Panc1 (cell line): ENCODE measurements around the gene MPND. TPM values are rescaled to one million over a fixed set of nuclear protein-coding genes. Genes with fewer than 3 reads are reported as not detected.

Experiments used
- ATAC-seq: fragments of 200-7000 bp; cut with Tn5 transposase; 2 replicates; pipeline ENCODE4 v1.9.1; 2020; ENCODE audit warnings: mild to moderate bottlenecking, moderate library complexity
- BruUV-seq: library from RNA; stranded (reverse); fragments of 400-500 nt; replicated peaks from 2 replicates; lab custom pipeline; 2021; lab: Mats Ljungman, UMichigan
- CTCF ChIA-PET: fragments of 300-600 bp; sonication (Branson Sonifier 250); formaldehyde crosslinking; loops from one replicate; lab custom pipeline; 2022; ENCODE audit warnings: antibody characterized with exemption; lab: Charles Lee
- POLR2A ChIA-PET: fragments of 300-600 bp; sonication (Branson Sonifier 250); formaldehyde crosslinking; loops from one replicate; lab custom pipeline; 2022; ENCODE audit warnings: antibody characterized with exemption; lab: Charles Lee
- DNase-seq: peaks from one replicate; pipeline ENCODE4 v3.0.0-alpha.2; 2010; ENCODE audit warnings: low read depth, low spot score
- H3K27ac ChIP-seq: 2 replicates; pipeline ENCODE4 v1.5.1; 2011; ENCODE audit warnings: mild to moderate bottlenecking, low read length, inconsistent platforms
- H3K27me3 ChIP-seq: fragments of 200-500 bp; sonication (Bioruptor generic); 2 replicates; pipeline ENCODE4 v1.6.0; 2014; ENCODE audit warnings: low read length, inconsistent platforms; ENCODE audit not compliant: control insufficient read depth, insufficient read depth
- H3K36me3 ChIP-seq: fragments of 200-500 bp; sonication (Bioruptor generic); 2 replicates; pipeline ENCODE4 v1.5.1; 2014; ENCODE audit warnings: inconsistent platforms, mild to moderate bottlenecking, low read length, moderate library complexity; ENCODE audit not compliant: control insufficient read depth, insufficient read depth
- H3K4me1 ChIP-seq: 2 replicates; pipeline ENCODE4 v1.5.1; 2011; ENCODE audit warnings: inconsistent platforms, mild to moderate bottlenecking, low read length, moderate library complexity; ENCODE audit not compliant: control insufficient read depth, insufficient read depth
- H3K4me3 ChIP-seq, 2 experiments: 2 replicates each; pipeline ENCODE4 v1.5.1; 2011 to 2012; ENCODE audit warnings: low read depth in 2 of 2, low read length in 2 of 2, mild to moderate bottlenecking in 2 of 2, inconsistent platforms in 1 of 2, moderate library complexity in 1 of 2
- H3K9me3 ChIP-seq: fragments of 200-500 bp; sonication (Bioruptor generic); 2 replicates; pipeline ENCODE4 v1.5.1; 2014; ENCODE audit warnings: low read depth, mild to moderate bottlenecking, inconsistent platforms, low read length, moderate library complexity; ENCODE audit not compliant: control insufficient read depth, insufficient read depth
- POLR2AphosphoS5 ChIP-seq: IDR thresholded peaks from 2 replicates; pipeline ENCODE4 v1.6.1; 2012; ENCODE audit warnings: mild to moderate bottlenecking, low read depth, low read length, moderate library complexity
- SIN3A ChIP-seq: IDR thresholded peaks from 2 replicates; pipeline ENCODE4 v1.6.1; 2012; ENCODE audit warnings: low read depth, mild to moderate bottlenecking, low read length, moderate library complexity, borderline replicate concordance; ENCODE audit not compliant: insufficient read depth
- TCF7L2 ChIP-seq: IDR thresholded peaks from 2 replicates; pipeline ENCODE4 v1.6.1; 2011; ENCODE audit warnings: mild to moderate bottlenecking, low read depth, low read length, inconsistent platforms
- in situ Hi-C: cut with HindIII; loops from 2 replicates; pipeline ENCODE4 v1.10.0; 2016; ENCODE audit warnings: low sequenced_read_pairs, low pct_unique_long_range_greater_than_20kb
- intact Hi-C: fragments of 100-400 bp; cut with micrococcal nuclease; formaldehyde crosslinking; loops from one replicate; pipeline ENCODE4 v1.10.0; 2022; ENCODE audit not compliant: unreplicated experiment
- total RNA-seq: library from RNA; stranded (reverse); gene quantifications from one replicate; pipeline ENCODE4 v1.2.1, GENCODE V29; 2021; ENCODE audit not compliant: unreplicated experiment
- TF ChIP-seq, protein P1 (sequence below): fragments of 450-650 bp; IDR thresholded peaks from 2 replicates; pipeline ENCODE4 v1.5.1; 2017; ENCODE audit warnings: mild to moderate bottlenecking
- TF ChIP-seq, protein P2 (sequence below), 2 experiments: IDR thresholded peaks; 2 replicates each; pipeline ENCODE4 v1.6.1; 2011 to 2012; ENCODE audit warnings: low read depth in 2 of 2, control low read depth in 1 of 2, low read length in 1 of 2, mild to moderate bottlenecking in 1 of 2, moderate library complexity in 1 of 2; ENCODE audit not compliant: insufficient read depth in 1 of 2

Gene MPND
- total RNA-seq, 1 experiment from 2014 or later: 22.9 TPM

DNA sequence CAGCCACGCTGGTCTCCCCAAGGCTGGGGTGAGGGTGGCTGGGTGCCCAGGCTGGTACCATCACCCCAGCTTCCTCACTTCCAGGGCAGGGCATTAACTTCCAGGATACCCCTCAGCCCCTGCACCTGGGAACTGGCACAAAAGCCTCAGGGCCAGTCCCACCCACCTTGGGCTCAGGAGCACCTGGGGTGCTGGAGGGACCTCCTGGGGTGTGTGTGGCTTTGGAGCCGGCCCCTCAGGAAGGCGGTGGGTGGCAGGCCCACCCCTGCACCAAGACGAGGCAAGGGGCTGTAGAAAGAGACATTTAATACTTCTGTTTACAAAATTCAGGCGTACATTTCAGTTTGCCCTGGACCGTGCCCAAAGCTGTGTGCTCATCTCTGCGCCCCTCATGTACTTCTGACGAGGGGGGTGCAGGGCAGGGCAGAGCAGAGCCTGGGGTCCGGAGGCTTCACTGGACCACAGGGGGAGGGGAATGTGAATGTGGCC lies 16.8 kb downstream of the MPND start:
- Histone ChIP-seq H3K27ac (peak overlapping the region; percentile 61), H3K27me3 (no peaks in the 10 kb centered on the region), H3K36me3 (no peaks in the 10 kb centered on the region), H3K4me1 (peaks cover 26% of the 10 kb centered on the region), H3K9me3 (no peaks in the 10 kb centered on the region), H3K4me3 (no peak overlapping the region)
- in situ Hi-C loops (no loop called here), intact Hi-C loops (no loop called here)
- CTCF ChIA-PET: interaction anchor here (0.5 kb wide), 1 partner anchor 96 kb away, joined by 7 read pairs; no protein-coding TSS in a partner anchor
- TF ChIP-seq SIN3A: no peak
- TF ChIP-seq, protein P1, sequence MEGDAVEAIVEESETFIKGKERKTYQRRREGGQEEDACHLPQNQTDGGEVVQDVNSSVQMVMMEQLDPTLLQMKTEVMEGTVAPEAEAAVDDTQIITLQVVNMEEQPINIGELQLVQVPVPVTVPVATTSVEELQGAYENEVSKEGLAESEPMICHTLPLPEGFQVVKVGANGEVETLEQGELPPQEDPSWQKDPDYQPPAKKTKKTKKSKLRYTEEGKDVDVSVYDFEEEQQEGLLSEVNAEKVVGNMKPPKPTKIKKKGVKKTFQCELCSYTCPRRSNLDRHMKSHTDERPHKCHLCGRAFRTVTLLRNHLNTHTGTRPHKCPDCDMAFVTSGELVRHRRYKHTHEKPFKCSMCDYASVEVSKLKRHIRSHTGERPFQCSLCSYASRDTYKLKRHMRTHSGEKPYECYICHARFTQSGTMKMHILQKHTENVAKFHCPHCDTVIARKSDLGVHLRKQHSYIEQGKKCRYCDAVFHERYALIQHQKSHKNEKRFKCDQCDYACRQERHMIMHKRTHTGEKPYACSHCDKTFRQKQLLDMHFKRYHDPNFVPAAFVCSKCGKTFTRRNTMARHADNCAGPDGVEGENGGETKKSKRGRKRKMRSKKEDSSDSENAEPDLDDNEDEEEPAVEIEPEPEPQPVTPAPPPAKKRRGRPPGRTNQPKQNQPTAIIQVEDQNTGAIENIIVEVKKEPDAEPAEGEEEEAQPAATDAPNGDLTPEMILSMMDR: no peak
- TF ChIP-seq, protein P2, sequence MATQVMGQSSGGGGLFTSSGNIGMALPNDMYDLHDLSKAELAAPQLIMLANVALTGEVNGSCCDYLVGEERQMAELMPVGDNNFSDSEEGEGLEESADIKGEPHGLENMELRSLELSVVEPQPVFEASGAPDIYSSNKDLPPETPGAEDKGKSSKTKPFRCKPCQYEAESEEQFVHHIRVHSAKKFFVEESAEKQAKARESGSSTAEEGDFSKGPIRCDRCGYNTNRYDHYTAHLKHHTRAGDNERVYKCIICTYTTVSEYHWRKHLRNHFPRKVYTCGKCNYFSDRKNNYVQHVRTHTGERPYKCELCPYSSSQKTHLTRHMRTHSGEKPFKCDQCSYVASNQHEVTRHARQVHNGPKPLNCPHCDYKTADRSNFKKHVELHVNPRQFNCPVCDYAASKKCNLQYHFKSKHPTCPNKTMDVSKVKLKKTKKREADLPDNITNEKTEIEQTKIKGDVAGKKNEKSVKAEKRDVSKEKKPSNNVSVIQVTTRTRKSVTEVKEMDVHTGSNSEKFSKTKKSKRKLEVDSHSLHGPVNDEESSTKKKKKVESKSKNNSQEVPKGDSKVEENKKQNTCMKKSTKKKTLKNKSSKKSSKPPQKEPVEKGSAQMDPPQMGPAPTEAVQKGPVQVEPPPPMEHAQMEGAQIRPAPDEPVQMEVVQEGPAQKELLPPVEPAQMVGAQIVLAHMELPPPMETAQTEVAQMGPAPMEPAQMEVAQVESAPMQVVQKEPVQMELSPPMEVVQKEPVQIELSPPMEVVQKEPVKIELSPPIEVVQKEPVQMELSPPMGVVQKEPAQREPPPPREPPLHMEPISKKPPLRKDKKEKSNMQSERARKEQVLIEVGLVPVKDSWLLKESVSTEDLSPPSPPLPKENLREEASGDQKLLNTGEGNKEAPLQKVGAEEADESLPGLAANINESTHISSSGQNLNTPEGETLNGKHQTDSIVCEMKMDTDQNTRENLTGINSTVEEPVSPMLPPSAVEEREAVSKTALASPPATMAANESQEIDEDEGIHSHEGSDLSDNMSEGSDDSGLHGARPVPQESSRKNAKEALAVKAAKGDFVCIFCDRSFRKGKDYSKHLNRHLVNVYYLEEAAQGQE (IDR thresholded peaks at IDR 0.05; ENCODE audit: insufficient read depth in 1 of 2, low read depth in 2 of 2, low read length in 1 of 2): no peak
- no peak for TF ChIP-seq TCF7L2
- no peak for TF ChIP-seq POLR2AphosphoS5
- BruUV-seq: no TSS peak
- no peak for ATAC-seq
- POLR2A ChIA-PET: no interaction called here
- no peak for DNase-seq

DNA sequence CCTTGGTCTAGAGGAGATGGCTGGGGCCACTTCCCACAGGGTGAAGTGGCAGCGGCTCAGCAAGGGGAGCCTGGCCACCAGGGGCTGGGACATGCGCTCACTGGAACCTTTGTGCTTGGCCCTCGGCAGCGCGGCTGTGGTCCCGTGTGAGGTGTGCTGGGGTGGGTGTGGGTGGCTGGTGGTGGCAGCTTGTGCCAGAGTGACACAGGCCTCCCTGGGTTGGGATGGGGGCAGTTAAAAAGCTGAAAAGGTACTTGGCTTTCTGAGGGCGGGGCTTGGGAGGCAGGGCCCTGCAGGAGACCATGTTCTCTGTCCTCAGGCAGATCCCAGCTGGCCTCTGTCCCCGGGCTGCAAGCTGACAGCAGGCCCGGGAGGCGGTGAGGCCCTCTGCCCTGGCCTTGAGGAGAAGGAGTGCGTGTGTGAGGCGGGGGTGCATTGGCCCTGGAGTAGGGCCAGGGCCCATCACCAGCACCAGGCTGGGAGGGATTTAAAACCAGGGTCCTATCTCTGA lies 17.3 kb downstream of the MPND start:
- TSS peak; percentile 71 for BruUV-seq
- intact Hi-C loops (no loop called here), in situ Hi-C loops (no loop called here)
- H3K9me3 ChIP-seq: no peaks in the 10 kb centered on the region
- H3K27ac ChIP-seq: peak overlapping the region; percentile 61
- no peaks in the 10 kb centered on the region for H3K27me3 ChIP-seq
- no peak for TF ChIP-seq POLR2AphosphoS5
- TF ChIP-seq, protein P1: no peak
- TF ChIP-seq, protein P2 (IDR thresholded peaks at IDR 0.05; ENCODE audit: insufficient read depth in 1 of 2, low read depth in 2 of 2, low read length in 1 of 2): no peak
- TF ChIP-seq SIN3A: no peak
- TF ChIP-seq TCF7L2: no peak
- no peaks in the 10 kb centered on the region for H3K36me3 ChIP-seq
- DNase-seq: no peak
- no peak overlapping the region for H3K4me3 ChIP-seq
- peak; percentile 38 for ATAC-seq
- ChIA-PET CTCF (no interaction called here), POLR2A (interaction anchor here (0.7 kb wide), 1 partner anchor 57 kb away, joined by 5 read pairs; no protein-coding TSS in a partner anchor)
- H3K4me1 ChIP-seq: peaks cover 26% of the 10 kb centered on the region
